ENCODE data around the gene ITGAV. TPM values are rescaled to one million over a fixed set of nuclear protein-coding genes. Genes with fewer than 3 reads are reported as not detected.

Gene ITGAV
- total RNA-seq, 1 experiment from 2014 or later, result 32.2 TPM

GRCh38 chr2:186664385-186665043 lies 74.7 kb downstream of the ITGAV start:
- DNase-seq (ENCODE audit: low spot score), result no peak

DNA sequence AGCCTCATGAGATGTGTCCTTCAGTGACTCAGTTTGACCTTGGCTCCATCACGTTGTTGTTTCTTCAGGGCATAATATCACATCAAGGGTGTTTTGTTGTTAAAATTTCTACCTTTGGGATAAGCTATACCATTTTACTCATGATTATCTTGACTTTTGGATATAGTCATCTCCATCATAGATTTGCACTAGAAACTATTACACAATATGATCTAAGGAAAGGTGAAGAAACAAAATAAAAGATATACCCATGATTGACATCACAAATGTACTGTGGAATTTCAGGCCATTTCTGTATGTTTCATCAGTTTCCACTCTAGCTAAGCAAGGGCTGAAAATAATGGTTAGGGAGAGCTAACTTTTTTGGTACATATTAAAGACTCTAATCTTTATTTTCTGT lies 79.3 kb downstream of the ITGAV start:
- no peak for DNase-seq (ENCODE audit: low spot score)

- no peak for DNase-seq (ENCODE audit: low spot score)
Measured at GRCh38 chr2:186670831-186671230, 81.0 kb downstream of the ITGAV start.

DNA sequence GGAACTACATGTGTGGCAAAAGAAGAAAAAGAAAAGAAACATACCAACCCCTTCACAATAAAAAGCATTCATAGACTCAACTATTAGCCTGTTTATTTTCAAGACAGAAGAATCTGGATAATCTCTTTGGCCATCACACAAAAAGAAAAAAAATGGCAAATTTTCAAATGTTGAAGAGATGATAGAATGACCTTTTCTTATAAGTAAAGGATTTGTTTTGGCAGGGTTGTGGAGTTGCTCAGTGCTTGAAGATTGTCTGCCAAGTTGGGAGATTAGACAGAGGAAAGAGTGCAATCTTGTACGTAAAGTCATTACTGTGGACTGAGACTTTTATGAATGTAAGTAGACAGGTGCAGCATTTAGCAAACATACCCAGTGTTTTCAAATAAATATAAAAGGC lies 85.5 kb downstream of the ITGAV start:
- DNase-seq (ENCODE audit: low spot score), result no peak

DNA sequence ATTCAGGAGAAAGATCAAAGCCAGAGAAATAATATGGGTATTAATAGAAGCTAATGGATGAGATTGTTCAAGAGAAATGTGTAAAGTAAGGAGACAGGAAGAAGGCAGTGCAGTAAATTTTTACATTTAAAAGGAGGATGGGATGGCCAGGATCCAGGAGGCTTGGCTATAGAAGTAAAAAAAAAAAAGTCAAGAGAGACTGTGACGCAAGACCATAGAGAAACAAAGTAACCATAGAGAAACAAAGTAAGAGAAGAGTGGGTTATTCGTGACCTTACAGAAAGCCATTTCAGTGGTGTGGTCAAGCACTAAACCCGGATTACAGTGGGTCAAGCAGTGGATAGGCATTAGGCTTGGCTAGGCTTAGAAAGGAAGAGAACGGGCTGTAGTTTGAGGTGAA lies 93.5 kb downstream of the ITGAV start:
- DNase-seq (ENCODE audit: low spot score), result no peak

GRCh38 chr2:186687807-186688211 lies 98.0 kb downstream of the ITGAV start:
- DNase-seq (ENCODE audit: low spot score), result no peak

DNA sequence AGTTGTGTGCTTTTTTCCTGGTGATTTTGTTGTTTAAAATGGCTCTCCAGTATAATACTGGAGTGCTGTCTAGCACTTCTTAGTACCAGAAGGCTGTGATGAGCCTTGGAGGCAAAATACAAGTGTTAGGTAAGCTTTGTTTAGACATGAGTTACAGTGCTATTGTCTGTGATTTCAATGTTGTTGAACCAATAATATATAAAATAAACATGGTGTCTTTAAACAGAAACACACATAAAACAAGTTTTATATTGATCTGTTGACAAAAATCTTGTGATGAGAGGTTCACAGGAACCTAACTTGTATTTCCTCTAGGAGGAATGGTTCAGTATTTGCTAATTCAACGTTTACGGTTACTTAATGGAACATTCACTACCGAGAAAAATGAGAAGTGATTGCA lies 99.0 kb downstream of the ITGAV start:
- DNase-seq (ENCODE audit: low spot score), result no peak

DNA sequence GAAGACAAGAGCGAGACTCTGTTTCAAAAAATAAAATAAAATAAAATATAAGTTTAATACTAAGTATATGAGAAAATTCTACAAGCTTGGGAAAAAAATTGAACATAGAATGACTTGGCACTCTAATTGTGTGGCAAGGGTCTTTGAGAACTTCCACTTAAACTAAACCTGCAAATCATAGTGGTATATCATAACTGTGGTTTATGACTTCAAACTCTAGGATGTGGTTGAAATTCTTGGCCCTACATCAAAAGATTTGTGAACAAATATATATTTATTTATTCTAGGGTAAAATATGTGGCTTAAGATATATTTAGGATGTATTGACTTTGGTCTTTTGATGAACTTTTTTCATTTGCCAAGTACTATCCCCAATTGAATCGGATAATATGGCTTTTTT lies 100.9 kb downstream of the ITGAV start:
- DNase-seq (ENCODE audit: low spot score), result no peak

- no peak for DNase-seq (ENCODE audit: low spot score)
Measured at GRCh38 chr2:186691231-186691630, 101.4 kb downstream of the ITGAV start.

GRCh38 chr2:186691900-186692299 lies 102.0 kb downstream of the ITGAV start:
- DNase-seq (ENCODE audit: low spot score), result no peak

GRCh38 chr2:186693446-186693832 lies 103.6 kb downstream of the ITGAV start:
- DNase-seq (ENCODE audit: low spot score), result no peak

DNA sequence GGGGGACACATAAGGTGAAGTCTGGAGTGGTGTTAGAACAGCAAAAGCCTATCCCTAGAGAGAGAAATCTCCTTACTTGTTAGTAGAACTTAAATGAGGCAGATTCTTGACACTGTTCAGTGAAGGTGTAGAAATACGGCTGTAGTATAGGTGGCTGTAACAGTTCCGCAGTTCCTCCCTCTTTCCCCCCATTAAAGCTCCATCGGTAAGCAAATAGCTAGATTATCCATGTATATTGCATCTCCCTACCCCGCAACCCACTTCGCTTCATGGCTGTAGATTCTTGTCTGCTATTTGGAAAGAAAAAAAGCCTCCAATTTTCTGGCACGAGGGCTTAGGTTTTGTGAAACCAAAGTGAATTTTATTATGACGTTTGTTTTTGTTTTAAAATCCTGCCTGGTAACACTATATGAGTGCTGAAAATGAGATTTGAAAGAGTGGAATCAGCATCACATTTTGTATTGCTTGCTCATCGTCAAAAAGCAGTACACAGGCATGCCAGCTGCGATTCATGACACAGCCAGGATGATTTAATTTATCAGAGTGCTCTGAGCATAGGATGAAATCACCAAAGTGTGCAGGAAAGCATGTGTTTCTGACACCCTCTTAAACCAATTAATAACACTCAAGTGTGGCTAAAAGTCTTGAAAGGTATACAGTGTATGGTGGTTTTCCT lies 105.4 kb downstream of the ITGAV start:
- DNase-seq (ENCODE audit: low spot score), result no peak

DNA sequence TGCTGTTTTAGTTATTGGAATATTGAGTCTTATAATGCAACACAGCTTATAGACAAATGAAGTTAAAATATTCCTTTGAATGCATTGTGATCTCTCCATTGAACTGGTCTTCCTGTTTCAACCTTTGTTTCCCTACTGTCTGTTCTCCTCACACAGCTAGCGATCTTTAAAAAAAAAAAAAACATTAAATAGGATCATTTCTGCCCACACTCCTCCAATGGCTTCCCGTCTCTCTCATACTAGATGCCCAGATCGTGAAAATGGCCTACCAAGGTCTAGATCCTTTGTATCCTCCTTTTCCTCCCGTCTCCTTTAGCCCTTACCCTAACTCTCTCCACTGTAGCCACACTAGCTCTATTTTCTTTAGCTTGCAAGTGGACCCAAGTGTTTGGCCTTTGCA lies 106.4 kb downstream of the ITGAV start:
- DNase-seq (ENCODE audit: low spot score), result no peak

DNA sequence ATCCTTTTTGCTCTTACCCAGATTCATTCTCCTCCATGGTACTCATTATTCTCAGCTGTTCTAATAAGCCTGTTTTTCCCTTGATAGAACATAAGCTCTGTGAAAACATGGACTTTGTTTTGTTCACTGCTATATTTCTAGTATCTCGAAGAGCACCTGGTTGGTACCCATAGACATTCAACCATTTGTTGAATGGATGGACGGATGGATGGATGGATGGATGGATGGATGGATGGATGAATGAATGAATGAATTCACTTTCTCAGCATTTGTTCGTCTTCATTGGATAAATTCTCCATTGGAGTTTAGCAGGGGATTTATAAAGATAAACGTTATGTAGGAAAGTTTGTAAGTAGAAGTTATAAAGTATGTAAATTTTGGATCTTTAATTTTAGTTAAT lies 106.9 kb downstream of the ITGAV start:
- no peak for DNase-seq (ENCODE audit: low spot score)

- no peak for DNase-seq (ENCODE audit: low spot score)
Measured at GRCh38 chr2:186697536-186697935, 107.7 kb downstream of the ITGAV start.

DNA sequence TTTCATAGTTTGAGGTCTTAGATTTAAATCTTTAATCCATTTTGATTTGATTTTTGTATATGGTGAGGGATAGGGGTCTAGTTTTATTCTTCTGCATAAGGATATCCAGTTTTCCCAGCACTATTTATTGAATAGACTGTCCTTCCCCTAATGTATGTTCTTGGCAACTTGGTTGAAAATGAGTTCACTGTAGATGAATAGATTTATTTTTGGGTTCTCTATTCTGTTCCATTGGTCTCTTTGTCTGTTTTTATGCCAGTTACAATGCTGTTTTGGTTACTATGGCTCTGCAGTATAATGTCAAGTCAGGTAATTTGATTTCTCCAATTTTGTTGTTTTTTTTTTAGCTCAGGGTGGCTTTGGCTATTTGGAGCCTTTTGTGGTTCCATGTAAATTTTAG lies 109.9 kb downstream of the ITGAV start:
- no peak for DNase-seq (ENCODE audit: low spot score)

DNA sequence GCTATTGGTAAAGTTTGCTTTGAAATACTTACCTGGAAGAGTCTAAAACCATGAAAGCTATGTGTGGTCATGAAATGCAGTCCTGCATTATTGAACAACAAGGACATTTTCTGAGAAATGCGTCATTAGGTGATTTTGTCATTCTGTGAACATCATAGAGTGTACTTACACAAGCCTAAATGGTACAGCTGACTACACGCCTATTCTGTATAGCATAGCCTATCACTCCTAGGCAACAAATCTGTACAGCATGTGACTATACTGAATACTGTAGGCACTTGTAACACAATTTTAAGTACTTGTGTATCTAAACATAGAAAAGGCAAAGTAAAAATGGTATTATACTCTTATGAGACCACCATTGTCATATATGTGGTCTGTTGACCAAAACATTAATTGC lies 112.2 kb downstream of the ITGAV start:
- DNase-seq (ENCODE audit: low spot score), result no peak

- DNase-seq (ENCODE audit: low spot score), result no peak
Measured at GRCh38 chr2:186702501-186702900, 112.6 kb downstream of the ITGAV start.

DNA sequence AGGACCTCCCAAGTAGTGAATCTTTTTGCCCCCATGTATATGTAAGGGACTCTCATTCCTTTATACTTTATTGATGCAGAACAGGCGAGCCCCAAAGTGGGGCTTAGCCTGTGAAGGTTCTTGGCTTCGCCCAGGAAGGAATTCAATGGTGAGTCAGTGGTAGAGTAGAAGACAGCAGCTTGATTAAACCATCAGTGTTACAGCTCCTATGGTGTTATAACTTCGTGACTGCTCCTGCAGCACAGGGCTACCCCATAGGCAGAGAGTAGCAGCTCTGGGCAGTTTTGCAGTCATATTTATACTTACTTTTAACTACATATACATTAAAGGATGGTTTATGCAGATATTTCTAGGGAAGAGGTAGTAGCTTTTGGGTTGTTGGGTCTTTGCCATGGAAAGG lies 115.0 kb downstream of the ITGAV start:
- no peak for DNase-seq (ENCODE audit: low spot score)

DNA sequence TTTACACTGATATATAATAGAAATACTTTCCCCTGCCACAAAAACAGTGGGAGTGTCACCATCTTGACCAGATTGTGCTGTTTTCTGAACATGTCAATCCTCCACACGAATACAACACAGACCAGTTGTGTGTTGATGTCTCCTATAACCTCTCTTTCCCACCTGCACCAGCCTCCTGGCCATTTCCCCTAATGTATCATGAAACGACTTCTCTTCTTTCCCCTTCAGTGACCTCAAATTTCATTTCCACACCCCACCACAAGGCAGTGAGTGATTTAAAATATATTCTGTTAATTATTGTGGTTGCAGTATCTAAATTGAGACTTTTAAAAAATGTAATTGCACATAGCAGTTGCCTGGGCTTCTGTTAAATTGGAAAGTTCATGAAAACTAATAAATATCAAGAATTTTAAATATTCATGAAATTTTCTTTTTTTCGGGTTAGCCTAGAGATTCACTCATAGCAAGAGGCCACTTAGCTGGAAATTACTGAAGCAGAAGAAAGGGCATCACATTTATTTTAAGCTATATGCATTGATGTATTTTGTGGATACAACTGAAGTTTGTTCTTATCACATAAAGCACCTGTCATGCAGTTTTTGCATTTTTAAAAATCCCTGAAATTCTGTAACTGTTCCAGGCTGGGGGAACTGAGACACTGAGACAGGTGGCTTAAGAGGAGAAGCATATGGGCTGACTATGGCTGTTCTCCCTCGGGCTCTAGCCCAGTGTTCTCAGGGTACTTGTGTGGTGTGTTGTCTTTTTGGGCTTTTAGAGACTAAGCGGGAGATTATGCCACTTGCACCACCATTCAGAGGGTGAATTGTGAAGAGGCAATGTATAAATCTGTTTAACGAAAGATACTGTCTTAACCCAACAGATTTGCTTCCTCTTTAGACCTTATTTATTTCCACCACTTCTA lies 119.9 kb downstream of the ITGAV start:
- DNase-seq (ENCODE audit: low spot score), result no peak

DNA sequence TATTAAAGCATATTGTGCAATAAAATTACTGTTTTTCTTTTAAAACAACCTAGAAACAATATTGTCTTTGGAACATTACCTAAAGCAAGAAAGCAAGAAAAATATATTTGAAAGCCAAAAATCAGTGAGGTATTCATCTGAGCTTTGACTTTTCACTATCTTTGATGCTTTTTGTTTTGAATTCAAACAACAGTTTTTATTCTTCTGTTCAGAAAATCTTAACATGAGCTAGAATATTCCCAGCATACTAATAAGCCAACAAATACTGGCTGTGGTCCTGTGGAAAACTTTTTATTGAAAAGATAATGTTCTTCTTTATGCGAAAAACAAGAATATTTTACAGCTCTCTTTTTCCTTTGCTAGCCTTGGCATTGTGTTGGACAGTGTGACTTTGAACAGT lies 123.8 kb downstream of the ITGAV start:
- no peak for DNase-seq (ENCODE audit: low spot score)

- DNase-seq (ENCODE audit: low spot score), result no peak
Measured at GRCh38 chr2:186714611-186715010, 124.8 kb downstream of the ITGAV start.

- DNase-seq (ENCODE audit: low spot score), result no peak
Measured at GRCh38 chr2:186716004-186716403, 126.1 kb downstream of the ITGAV start.

Measured in HT-29 (cell line).